T-helper 2 cell treated with Interferon-gamma antibody and Interleukin-4, amounts not matched to agents 5 μg/mL and 100 μg/mL, for 36 hours (primary cell): Measurements from ENCODE around the gene CHST15.
"Not testable (repeated sequence)": the region's sequence is repeated elsewhere in the genome, so short reads cannot be mapped to it uniquely, and the experiment has no call there.

Source experiments
- DNase-seq: peaks from one replicate; pipeline ENCODE4 v3.0.0; 2021; ENCODE audit warnings: low spot score
- H3K27ac Mint-ChIP-seq: one replicate; pipeline ENCODE4 v1.8.0; 2021; ENCODE audit warnings: mild to moderate bottlenecking, mixed read lengths
- H3K27me3 Mint-ChIP-seq: one replicate; pipeline ENCODE4 v1.8.0; 2021; ENCODE audit warnings: low read depth, mixed read lengths
- H3K36me3 Mint-ChIP-seq: one replicate; pipeline ENCODE4 v1.8.0; 2021; ENCODE audit warnings: low read depth, mixed read lengths
- H3K4me1 Mint-ChIP-seq: one replicate; pipeline ENCODE4 v1.8.0; 2021; ENCODE audit warnings: low read depth, mixed read lengths
- H3K4me3 Mint-ChIP-seq: one replicate; pipeline ENCODE4 v1.8.0; 2022; ENCODE audit warnings: mild to moderate bottlenecking, moderate library complexity, mixed read lengths
- H3K9me3 Mint-ChIP-seq: one replicate; pipeline ENCODE4 v1.8.0; 2021; ENCODE audit warnings: mixed read lengths

CHST15 gene

DNA sequence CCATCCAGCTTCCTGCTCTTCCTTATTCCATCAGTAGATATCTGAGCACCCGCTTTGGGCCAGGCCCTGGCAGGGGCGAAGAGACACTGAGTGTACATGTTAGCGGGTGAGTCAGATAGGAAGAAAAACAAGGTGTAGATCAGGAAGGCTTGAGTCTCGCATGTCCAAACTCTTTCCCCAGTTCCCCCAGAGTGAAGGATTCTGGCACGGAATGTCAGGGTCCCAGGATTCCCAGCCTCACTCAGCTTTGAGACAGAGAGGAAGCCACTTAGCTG lies 24.1 kb upstream of the CHST15 start:
- DNase-seq: no peak
- no peaks in the 10 kb centered on the region for H3K9me3 Mint-ChIP-seq
- H3K27ac Mint-ChIP-seq: no peak overlapping the region
- no peaks in the 10 kb centered on the region for H3K4me1 Mint-ChIP-seq
- H3K27me3 Mint-ChIP-seq: no peaks in the 10 kb centered on the region
- H3K36me3 Mint-ChIP-seq: no peaks in the 10 kb centered on the region
- no peak overlapping the region for H3K4me3 Mint-ChIP-seq

- Mint-ChIP-seq H3K9me3 (no peaks in the 10 kb centered on the region), H3K36me3 (no peaks in the 10 kb centered on the region), H3K4me3 (no peak overlapping the region), H3K27ac (no peak overlapping the region), H3K27me3 (no peaks in the 10 kb centered on the region), H3K4me1 (no peaks in the 10 kb centered on the region)
- DNase-seq: no peak
Measured at GRCh38 chr10:124116771-124117510, 23.5 kb upstream of the CHST15 start.

GRCh38 chr10:124114696-124115095 lies 21.3 kb upstream of the CHST15 start:
- Mint-ChIP-seq H3K27ac (no peak overlapping the region), H3K27me3 (peaks cover 2% of the 10 kb centered on the region), H3K4me1 (no peaks in the 10 kb centered on the region), H3K9me3 (no peaks in the 10 kb centered on the region), H3K4me3 (no peak overlapping the region), H3K36me3 (no peaks in the 10 kb centered on the region)
- DNase-seq: no peak

DNA sequence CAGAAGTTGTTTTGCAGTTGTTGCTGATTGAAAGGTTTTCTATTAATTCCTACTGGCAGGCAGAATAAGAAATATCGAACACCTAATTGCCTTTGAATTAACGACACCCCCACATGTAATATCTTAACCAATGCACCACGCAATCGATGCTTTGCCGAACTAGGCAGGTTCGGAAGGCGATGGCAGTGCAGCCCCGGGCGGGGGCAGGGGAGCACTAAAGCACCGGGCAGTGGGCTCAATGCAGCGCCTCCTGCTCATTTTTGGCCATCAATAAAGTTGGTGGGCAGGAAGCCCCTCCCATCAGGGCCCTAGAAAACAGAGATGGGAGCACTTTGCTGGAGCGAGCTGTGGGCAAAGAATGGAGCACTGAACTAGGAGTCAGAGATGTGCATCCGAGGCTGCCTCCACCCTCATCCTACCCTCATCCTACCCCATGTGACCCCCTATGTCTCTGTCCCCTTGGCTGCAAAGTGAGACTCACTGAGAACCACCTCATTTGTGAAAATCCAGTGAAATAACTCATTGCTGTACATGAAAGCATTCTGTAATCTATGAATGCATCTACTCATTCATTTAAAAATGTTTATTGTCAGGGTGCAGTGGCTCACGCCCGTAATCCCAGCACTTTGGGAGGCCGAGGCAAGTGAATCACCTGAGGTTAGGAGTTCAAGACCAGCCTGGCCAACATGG lies 19.6 kb upstream of the CHST15 start:
- Mint-ChIP-seq H3K27ac (no peak overlapping the region), H3K4me1 (no peaks in the 10 kb centered on the region), H3K9me3 (no peaks in the 10 kb centered on the region), H3K4me3 (no peak overlapping the region), H3K36me3 (no peaks in the 10 kb centered on the region), H3K27me3 (peaks cover 2% of the 10 kb centered on the region)
- DNase-seq: no peak

DNA sequence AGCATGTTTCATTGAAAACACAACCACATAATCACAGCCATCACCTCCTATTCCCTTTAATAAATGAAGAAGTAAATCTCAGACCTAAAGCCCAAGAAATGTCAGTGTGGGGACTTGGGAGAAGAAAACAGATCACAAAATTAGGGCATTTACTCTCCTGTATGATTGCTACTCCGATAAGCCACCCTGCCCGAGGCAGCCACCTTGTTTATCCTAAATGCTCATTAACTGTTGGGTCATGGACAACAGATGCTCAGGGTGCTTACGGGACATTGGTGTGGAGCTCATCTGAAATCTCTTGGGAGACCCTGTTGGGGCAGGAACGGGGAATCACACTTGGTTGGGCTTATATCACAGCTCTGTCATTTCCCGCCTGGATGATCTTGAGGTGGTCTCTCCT lies 17.5 kb upstream of the CHST15 start:
- no peaks in the 10 kb centered on the region for H3K36me3 Mint-ChIP-seq
- H3K4me1 Mint-ChIP-seq: no peaks in the 10 kb centered on the region
- H3K27ac Mint-ChIP-seq: no peak overlapping the region
- no peak for DNase-seq
- peaks cover 2% of the 10 kb centered on the region for H3K27me3 Mint-ChIP-seq
- no peaks in the 10 kb centered on the region for H3K9me3 Mint-ChIP-seq
- no peak overlapping the region for H3K4me3 Mint-ChIP-seq

- Mint-ChIP-seq H3K4me1 (no peaks in the 10 kb centered on the region), H3K9me3 (no peaks in the 10 kb centered on the region), H3K27ac (no peak overlapping the region), H3K27me3 (peaks cover 2% of the 10 kb centered on the region), H3K4me3 (no peak overlapping the region), H3K36me3 (no peaks in the 10 kb centered on the region)
- no peak for DNase-seq
Measured at GRCh38 chr10:124109261-124109660, 15.9 kb upstream of the CHST15 start.

DNA sequence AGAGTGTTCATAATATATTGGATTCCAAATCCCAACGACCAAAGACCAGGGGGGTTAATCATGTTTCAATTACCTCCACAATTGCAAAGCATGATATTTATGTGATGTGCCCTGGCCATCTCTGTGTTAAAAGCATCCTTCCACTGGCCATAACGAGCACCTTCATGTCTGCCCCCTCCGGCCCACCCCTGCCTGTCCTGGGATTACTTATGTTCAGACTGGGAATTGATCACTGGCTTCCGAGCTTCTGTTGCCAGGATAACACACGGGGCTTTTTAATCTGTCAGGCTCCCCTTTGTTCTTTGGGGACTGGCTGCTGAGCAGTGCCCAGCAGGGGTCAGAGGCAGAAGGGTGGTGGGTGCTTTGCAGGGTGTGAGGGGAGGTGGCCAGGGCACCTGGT lies 13.7 kb upstream of the CHST15 start:
- no peak overlapping the region for H3K27ac Mint-ChIP-seq

DNA sequence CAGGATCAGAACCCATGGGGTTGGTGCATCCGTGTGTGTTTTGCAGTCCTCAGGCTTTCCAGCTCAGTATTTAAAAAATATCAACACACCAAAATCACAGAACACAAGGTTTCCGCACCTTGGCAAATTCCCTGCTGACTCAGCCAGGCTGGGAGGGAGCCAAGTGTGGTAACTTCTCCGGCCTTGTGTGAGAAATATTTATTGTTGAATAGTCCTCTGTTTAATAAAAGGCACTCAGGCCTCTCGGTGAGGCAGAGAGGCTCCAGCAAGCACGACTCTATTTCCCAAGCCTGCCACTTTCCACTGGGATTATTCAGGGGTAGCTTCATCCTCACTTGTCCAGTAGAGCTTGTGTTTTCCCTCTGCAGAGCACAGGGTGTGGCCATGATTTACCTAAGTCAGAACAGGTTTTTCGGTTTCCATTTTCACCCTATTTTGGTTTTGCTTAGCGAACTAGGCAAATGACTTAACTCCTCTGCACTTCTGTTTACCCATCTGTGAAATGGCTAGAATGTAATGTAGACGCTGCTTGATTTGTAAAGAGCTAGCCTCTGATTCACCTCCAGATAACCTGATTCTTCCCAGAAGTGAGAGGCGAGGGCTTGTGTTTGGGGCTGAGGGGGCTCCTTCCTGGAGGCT lies 13.0 kb upstream of the CHST15 start:
- Mint-ChIP-seq H3K27ac (peak overlapping the region; percentile 58), H3K27me3 (peaks cover 2% of the 10 kb centered on the region), H3K9me3 (no peaks in the 10 kb centered on the region), H3K4me1 (no peaks in the 10 kb centered on the region), H3K36me3 (no peaks in the 10 kb centered on the region), H3K4me3 (no peak overlapping the region)
- DNase-seq: no peak

More for the DNA sequence above, 13.7 kb upstream of the CHST15 start:
- no peaks in the 10 kb centered on the region for H3K9me3 Mint-ChIP-seq
- no peaks in the 10 kb centered on the region for H3K36me3 Mint-ChIP-seq
- H3K4me3 Mint-ChIP-seq: no peak overlapping the region
- H3K4me1 Mint-ChIP-seq: no peaks in the 10 kb centered on the region
- DNase-seq: no peak
- peaks cover 2% of the 10 kb centered on the region for H3K27me3 Mint-ChIP-seq

- no peaks in the 10 kb centered on the region for H3K4me1 Mint-ChIP-seq
- no peak overlapping the region for H3K27ac Mint-ChIP-seq
- no peak for DNase-seq
- H3K36me3 Mint-ChIP-seq: no peaks in the 10 kb centered on the region
- H3K9me3 Mint-ChIP-seq: no peaks in the 10 kb centered on the region
- H3K27me3 Mint-ChIP-seq: peaks cover 2% of the 10 kb centered on the region
- no peak overlapping the region for H3K4me3 Mint-ChIP-seq
Measured at GRCh38 chr10:124105594-124105993, 12.2 kb upstream of the CHST15 start.

GRCh38 chr10:124105045-124105444 lies 11.6 kb upstream of the CHST15 start:
- H3K27me3 Mint-ChIP-seq: peaks cover under 1% of the 10 kb centered on the region

GRCh38 chr10:124104011-124104627 lies 10.7 kb upstream of the CHST15 start:
- Mint-ChIP-seq H3K4me3 (no peak overlapping the region), H3K27ac (no peak overlapping the region), H3K4me1 (no peaks in the 10 kb centered on the region), H3K36me3 (no peaks in the 10 kb centered on the region), H3K27me3 (no peaks in the 10 kb centered on the region), H3K9me3 (no peaks in the 10 kb centered on the region)
- no peak for DNase-seq

More at GRCh38 chr10:124105045-124105444, 11.6 kb upstream of the CHST15 start:
- no peaks in the 10 kb centered on the region for H3K36me3 Mint-ChIP-seq
- H3K9me3 Mint-ChIP-seq: no peaks in the 10 kb centered on the region
- no peaks in the 10 kb centered on the region for H3K4me1 Mint-ChIP-seq
- H3K27ac Mint-ChIP-seq: no peak overlapping the region
- no peak overlapping the region for H3K4me3 Mint-ChIP-seq
- no peak for DNase-seq

DNA sequence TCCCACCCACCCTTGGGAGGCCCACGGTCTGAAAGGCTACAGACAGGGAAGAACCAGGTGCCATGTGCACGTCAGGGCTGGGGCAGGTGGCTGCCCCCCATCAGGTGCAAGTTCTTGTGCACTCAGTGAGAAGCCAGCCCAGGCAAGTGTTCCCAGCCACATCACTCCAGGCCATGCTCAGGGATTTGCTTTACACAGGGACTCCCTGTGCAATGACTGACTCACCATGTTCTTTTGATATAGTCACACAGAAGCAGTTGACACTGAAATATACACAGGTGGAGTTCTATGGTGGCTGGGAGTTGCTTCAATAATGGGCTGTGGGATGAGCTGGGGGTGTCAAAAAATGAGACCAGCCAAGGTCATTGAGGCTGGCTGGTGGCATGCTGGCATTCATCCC lies 8.0 kb upstream of the CHST15 start:
- H3K27ac Mint-ChIP-seq: no peak overlapping the region
- no peaks in the 10 kb centered on the region for H3K9me3 Mint-ChIP-seq
- no peaks in the 10 kb centered on the region for H3K4me1 Mint-ChIP-seq
- peaks cover 3% of the 10 kb centered on the region for H3K27me3 Mint-ChIP-seq
- no peak for DNase-seq
- no peak overlapping the region for H3K4me3 Mint-ChIP-seq
- H3K36me3 Mint-ChIP-seq: no peaks in the 10 kb centered on the region

- H3K36me3 Mint-ChIP-seq, DNase-seq, H3K27ac Mint-ChIP-seq, H3K27me3 Mint-ChIP-seq, H3K9me3 Mint-ChIP-seq, H3K4me1 Mint-ChIP-seq, H3K4me3 Mint-ChIP-seq: not testable (repeated sequence)
Measured at GRCh38 chr10:124100651-124101050, 7.3 kb upstream of the CHST15 start.

- H3K27me3 Mint-ChIP-seq: peaks cover 12% of the 10 kb centered on the region
- no peaks in the 10 kb centered on the region for H3K4me1 Mint-ChIP-seq
- DNase-seq: no peak
- no peak overlapping the region for H3K27ac Mint-ChIP-seq
- no peak overlapping the region for H3K4me3 Mint-ChIP-seq
- no peaks in the 10 kb centered on the region for H3K36me3 Mint-ChIP-seq
- H3K9me3 Mint-ChIP-seq: no peaks in the 10 kb centered on the region
Measured at GRCh38 chr10:124100124-124100523, 6.7 kb upstream of the CHST15 start.
